H1 (cell line): ENCODE results near the gene MAOA. TPM values are rescaled to one million over a fixed set of nuclear protein-coding genes. Genes with fewer than 3 reads are reported as not detected.

Source experiments
- BACH1 ChIP-seq: IDR thresholded peaks from 2 replicates; pipeline ENCODE4 v1.6.1; 2012; ENCODE audit warnings: low read length, improper control_type of control experiment
- CHD1 ChIP-seq: IDR thresholded peaks from 2 replicates; pipeline ENCODE4 v1.6.1; 2012; ENCODE audit warnings: low read depth, low read length, improper control_type of control experiment
- CTBP2 ChIP-seq: IDR thresholded peaks from 2 replicates; pipeline ENCODE4 v1.7.0; 2011; ENCODE audit warnings: borderline replicate concordance, mild to moderate bottlenecking, moderate library complexity, mixed read lengths, low read length; ENCODE audit not compliant: insufficient read depth, insufficient read length
- SP2 ChIP-seq: IDR thresholded peaks from 2 replicates; pipeline ENCODE4 v1.6.1; 2012; ENCODE audit warnings: mild to moderate bottlenecking, low read length, inconsistent platforms
- polyA plus RNA-seq, 7 experiments: library from polyadenylated mRNA; depleted of rRNA in 3 of 7; stranded (reverse) in 5 of 7; unstranded in 2 of 7; fragments of >200 nt in 5 of 7; fragments of 200-250 nt in 2 of 7; gene quantifications; 1 replicate in 5 of 7; 2 replicates in 1 of 7; 4 replicates in 1 of 7; pipeline versions ENCODE4 v1.2.1 to v1.2.3, GENCODE V29; 2011 to 2013; ENCODE audit warnings: missing spikeins in 2 of 7, mixed read lengths in 2 of 7
- total RNA-seq: library from RNA; stranded (reverse); fragmentation: NEBNext Ultra II Directional; extraction: Animal tissue kit (Norgen Biotek cat#: 25700); gene quantifications from 2 replicates; pipeline ENCODE4 v1.2.1, GENCODE V29; 2021

Gene MAOA
- total and polyA plus RNA-seq, 2 of the 8 experiments (the other 6 are each of a cell fraction or from before 2014, with no cell fraction given) = 2.6 to 8.2 TPM

DNA sequence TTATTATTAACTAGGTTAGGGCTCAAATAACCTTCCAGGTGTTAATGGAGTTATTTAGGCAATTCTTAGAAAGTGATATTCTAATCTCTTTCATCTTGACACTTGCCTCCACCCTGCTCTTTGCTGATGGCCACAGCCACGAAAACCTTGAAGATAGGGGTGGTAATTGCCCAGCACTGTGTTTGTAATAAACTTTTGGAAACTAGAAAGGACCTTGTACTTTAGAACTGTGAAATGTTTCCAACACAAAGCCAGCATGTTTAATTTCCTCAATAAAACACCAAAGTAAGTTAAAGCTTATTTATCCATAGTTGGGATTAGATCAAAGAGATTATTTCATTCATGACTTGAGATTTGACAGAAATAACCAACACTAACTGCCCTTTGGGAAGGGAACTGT is 78.3 kb downstream of the MAOA start (continued):
- TF ChIP-seq BACH1 (no peak), SP2 (no peak), CTBP2 (no peak), CHD1 (no peak)
- TF ChIP-seq, all 59 proteins: peak for 0
